Measurements from ENCODE around the gene CCDC57.
"Not testable (repeated sequence)": the region's sequence is repeated elsewhere in the genome, so short reads cannot be mapped to it uniquely, and the experiment has no call there.

Gene CCDC57

GRCh38 chr17:82219753-82220709, 7.4 kb upstream of the CCDC57 start:
- no peak for FAIRE-seq

GRCh38 chr17:82219083-82219482, 6.4 kb upstream of the CCDC57 start:
- FAIRE-seq: no peak

GRCh38 chr17:82218349-82219075, 5.9 kb upstream of the CCDC57 start:
- no peak for FAIRE-seq

- no peak for FAIRE-seq
These were observed 5.0 kb upstream of the CCDC57 start for GRCh38 chr17:82217530-82218204.

- FAIRE-seq: no peak
These were observed 4.5 kb upstream of the CCDC57 start for GRCh38 chr17:82217120-82217529.

GRCh38 chr17:82216301-82217119, 3.9 kb upstream of the CCDC57 start:
- FAIRE-seq: no peak

GRCh38 chr17:82215972-82216300, 3.3 kb upstream of the CCDC57 start:
- no peak for FAIRE-seq

- FAIRE-seq: no peak
These were observed 2.7 kb upstream of the CCDC57 start for GRCh38 chr17:82215095-82215971.

GRCh38 chr17:82214012-82214628, 1.5 kb upstream of the CCDC57 start:
- no peak for FAIRE-seq

GRCh38 chr17:82213251-82214011, 789 bp upstream of the CCDC57 start:
- no peak for FAIRE-seq

- not testable (repeated sequence) for FAIRE-seq
These were observed 2.0 kb downstream of the CCDC57 start for GRCh38 chr17:82210655-82211054.

GRCh38 chr17:82205720-82206508, 6.7 kb downstream of the CCDC57 start:
- FAIRE-seq: no peak

GRCh38 chr17:82204831-82205719, 7.6 kb downstream of the CCDC57 start:
- FAIRE-seq: no peak

GRCh38 chr17:82203920-82204319, 8.7 kb downstream of the CCDC57 start:
- no peak for FAIRE-seq

GRCh38 chr17:82202981-82203380, 9.7 kb downstream of the CCDC57 start:
- FAIRE-seq: no peak

- FAIRE-seq: no peak
These were observed 11.1 kb downstream of the CCDC57 start for GRCh38 chr17:82201498-82201910.

- FAIRE-seq: no peak
These were observed 11.7 kb downstream of the CCDC57 start for GRCh38 chr17:82200743-82201497.

GRCh38 chr17:82200135-82200534, 12.5 kb downstream of the CCDC57 start:
- FAIRE-seq: no peak
